Lower lobe of right lung (tissue), 2 donors: ENCODE measurements around the gene EPHA8. TPM values are rescaled to one million over a fixed set of nuclear protein-coding genes. Genes with fewer than 3 reads are reported as not detected.

Experiments
- ATAC-seq, 2 donors: fragments of 200-7000 bp; cut with Tn5 transposase; one replicate each; pipeline ENCODE4 v1.9.1; 2020 to 2022; ENCODE audit warnings: mild to moderate bottlenecking in 2 of 2, moderate library complexity in 2 of 2
- DNase-seq: peaks from one replicate; pipeline ENCODE4 v3.0.0-alpha.2; 2020
- H3K27ac ChIP-seq: fragments of 200-600 bp; one replicate; pipeline ENCODE4 v1.8.0; 2022
- H3K27me3 ChIP-seq: fragments of 200-600 bp; one replicate; pipeline ENCODE4 v1.8.0; 2022; ENCODE audit warnings: low read depth
- H3K36me3 ChIP-seq: fragments of 200-600 bp; one replicate; pipeline ENCODE4 v1.8.0; 2022; ENCODE audit warnings: mild to moderate bottlenecking
- H3K4me1 ChIP-seq: fragments of 200-600 bp; one replicate; pipeline ENCODE4 v1.8.0; 2022
- H3K4me3 ChIP-seq: fragments of 200-600 bp; one replicate; pipeline ENCODE4 v1.8.0; 2022; ENCODE audit warnings: mild to moderate bottlenecking
- H3K9me3 ChIP-seq: fragments of 200-600 bp; one replicate; pipeline ENCODE4 v1.8.0; 2022
- CTCF ChIP-seq: fragments of 200-600 bp; IDR thresholded peaks from one replicate; pipeline ENCODE4 v1.8.0; 2022; ENCODE audit warnings: antibody characterized with exemption, mild to moderate bottlenecking
- intact Hi-C: fragments of 100-400 bp; cut with DNase I; formaldehyde crosslinking; loops from one replicate; pipeline ENCODE4 v1.11.0; 2022
- total RNA-seq: library from RNA; stranded (reverse); fragmentation: NEBNext Ultra II Directional; extraction: Animal tissue kit (Norgen Biotek cat#: 25700); gene quantifications from one replicate; pipeline ENCODE4 v1.2.1, GENCODE V29; 2021
- donor health status: DM: no; HTN: yes; CAD: no; lungs with severe emphysema.

The EPHA8 gene
- total RNA-seq, 1 donor from 2014 or later = not detected

GRCh38 chr1:22530715-22531114 is 32.6 kb upstream of the EPHA8 start:
- DNase-seq (no peak), ATAC-seq (no peak)
- peaks cover 10% of the 10 kb centered on the region for H3K4me1 ChIP-seq
- H3K9me3 ChIP-seq = no peaks in the 10 kb centered on the region
- peaks cover 39% of the 10 kb centered on the region for H3K36me3 ChIP-seq
- no peak overlapping the region for H3K4me3 ChIP-seq
- intact Hi-C loops = no loop called here
- H3K27me3 ChIP-seq = no peaks in the 10 kb centered on the region
- no peak for TF ChIP-seq CTCF
- H3K27ac ChIP-seq = peak overlapping the region; percentile 26

- no peak for ATAC-seq
- intact Hi-C loops = no loop called here
Observed at GRCh38 chr1:22531251-22531650, 32.0 kb upstream of the EPHA8 start.

GRCh38 chr1:22533244-22533895 is 29.9 kb upstream of the EPHA8 start:
- Histone ChIP-seq H3K27ac (no peak overlapping the region), H3K4me3 (no peak overlapping the region)
- DNase-seq = no peak

More at GRCh38 chr1:22531251-22531650, 32.0 kb upstream of the EPHA8 start:
- Histone ChIP-seq H3K9me3 (no peaks in the 10 kb centered on the region), H3K4me1 (peaks cover 10% of the 10 kb centered on the region), H3K4me3 (no peak overlapping the region), H3K27ac (no peak overlapping the region), H3K27me3 (no peaks in the 10 kb centered on the region), H3K36me3 (peaks cover 34% of the 10 kb centered on the region)
- TF ChIP-seq CTCF = no peak
- no peak for DNase-seq

GRCh38 chr1:22534951-22535350 is 28.3 kb upstream of the EPHA8 start:
- Histone ChIP-seq H3K4me1 (peaks cover 10% of the 10 kb centered on the region), H3K9me3 (no peaks in the 10 kb centered on the region), H3K36me3 (no peaks in the 10 kb centered on the region), H3K4me3 (no peak overlapping the region), H3K27me3 (no peaks in the 10 kb centered on the region), H3K27ac (no peak overlapping the region)
- intact Hi-C loops = no loop called here
- no peak for TF ChIP-seq CTCF
- DNase-seq = no peak
- no peak for ATAC-seq

More at GRCh38 chr1:22533244-22533895, 29.9 kb upstream of the EPHA8 start:
- peaks cover 10% of the 10 kb centered on the region for H3K4me1 ChIP-seq
- H3K27me3 ChIP-seq = no peaks in the 10 kb centered on the region
- ATAC-seq = no peak
- intact Hi-C loops = no loop called here
- H3K9me3 ChIP-seq = no peaks in the 10 kb centered on the region
- peaks cover 13% of the 10 kb centered on the region for H3K36me3 ChIP-seq
- TF ChIP-seq CTCF = no peak

GRCh38 chr1:22535399-22535798 is 27.9 kb upstream of the EPHA8 start:
- DNase-seq = no peak
- intact Hi-C loops = no loop called here
- H3K36me3 ChIP-seq = no peaks in the 10 kb centered on the region

More at GRCh38 chr1:22535399-22535798, 27.9 kb upstream of the EPHA8 start:
- no peak for ATAC-seq
- H3K27ac ChIP-seq = no peak overlapping the region
- no peaks in the 10 kb centered on the region for H3K27me3 ChIP-seq
- H3K4me1 ChIP-seq = peaks cover 10% of the 10 kb centered on the region
- H3K4me3 ChIP-seq = no peak overlapping the region
- no peak for TF ChIP-seq CTCF
- H3K9me3 ChIP-seq = no peaks in the 10 kb centered on the region
